Colon (tissue), 2 donors: ENCODE measurements around the gene LRRC74B.
"Not testable (repeated sequence)": the region's sequence is repeated elsewhere in the genome, so short reads cannot be mapped to it uniquely, and the experiment has no call there.

Source experiments
- FAIRE-seq: peaks from 2 replicates; lab custom pipeline; 2012; peaks lifted over from hg19 to GRCh38; lab: Jason Lieb, UNC
- donor health status: control.
- donor health status: control.

LRRC74B gene

GRCh38 chr22:21045585-21046294 lies at the start of gene LRRC74B:
TSS of gene LRRC74B (plus strand) at chr22:21045946. CDS start at chr22:21045987, 41 bp downstream.
- no peak for FAIRE-seq

- FAIRE-seq = no peak
Measured at GRCh38 chr22:20996031-20996410, 49.7 kb upstream of the LRRC74B start.

- FAIRE-seq = no peak
Measured at GRCh38 chr22:20996598-20997535, 48.9 kb upstream of the LRRC74B start.

DNA sequence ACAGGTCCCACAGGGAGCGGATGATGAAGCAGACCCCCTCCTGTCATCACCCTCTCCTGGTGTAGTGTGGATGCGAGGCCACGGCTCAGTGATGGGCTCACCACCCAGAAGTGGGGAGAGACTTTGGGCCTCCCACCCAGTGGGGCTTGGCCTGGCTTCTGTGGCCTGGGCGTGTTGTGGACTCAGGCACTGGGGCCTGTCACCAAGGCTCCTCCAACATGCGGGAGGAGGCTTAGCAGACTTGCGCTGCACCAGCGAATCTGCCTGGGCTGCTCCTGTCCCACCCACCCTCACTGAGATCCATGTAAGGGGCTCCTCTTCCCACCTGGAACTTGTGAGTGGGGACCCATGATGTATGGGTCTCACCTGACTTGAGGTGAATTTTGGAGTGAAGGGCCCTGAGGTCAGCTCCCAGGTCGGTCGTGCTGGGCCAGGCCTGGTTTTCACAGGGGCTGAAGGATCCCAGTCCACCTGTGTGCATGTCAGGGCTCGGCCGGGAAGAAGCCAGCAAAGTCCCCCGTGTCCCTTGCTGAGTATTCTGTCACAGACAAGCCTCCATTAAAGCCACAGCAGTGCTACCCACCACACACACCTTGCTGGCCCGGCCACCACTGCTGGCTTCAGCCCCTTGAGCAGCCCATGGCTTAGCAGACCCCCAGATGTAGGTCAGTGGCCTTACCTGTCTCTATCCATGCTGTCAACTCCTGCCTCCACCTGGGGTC lies 48.0 kb upstream of the LRRC74B start:
- no peak for FAIRE-seq

DNA sequence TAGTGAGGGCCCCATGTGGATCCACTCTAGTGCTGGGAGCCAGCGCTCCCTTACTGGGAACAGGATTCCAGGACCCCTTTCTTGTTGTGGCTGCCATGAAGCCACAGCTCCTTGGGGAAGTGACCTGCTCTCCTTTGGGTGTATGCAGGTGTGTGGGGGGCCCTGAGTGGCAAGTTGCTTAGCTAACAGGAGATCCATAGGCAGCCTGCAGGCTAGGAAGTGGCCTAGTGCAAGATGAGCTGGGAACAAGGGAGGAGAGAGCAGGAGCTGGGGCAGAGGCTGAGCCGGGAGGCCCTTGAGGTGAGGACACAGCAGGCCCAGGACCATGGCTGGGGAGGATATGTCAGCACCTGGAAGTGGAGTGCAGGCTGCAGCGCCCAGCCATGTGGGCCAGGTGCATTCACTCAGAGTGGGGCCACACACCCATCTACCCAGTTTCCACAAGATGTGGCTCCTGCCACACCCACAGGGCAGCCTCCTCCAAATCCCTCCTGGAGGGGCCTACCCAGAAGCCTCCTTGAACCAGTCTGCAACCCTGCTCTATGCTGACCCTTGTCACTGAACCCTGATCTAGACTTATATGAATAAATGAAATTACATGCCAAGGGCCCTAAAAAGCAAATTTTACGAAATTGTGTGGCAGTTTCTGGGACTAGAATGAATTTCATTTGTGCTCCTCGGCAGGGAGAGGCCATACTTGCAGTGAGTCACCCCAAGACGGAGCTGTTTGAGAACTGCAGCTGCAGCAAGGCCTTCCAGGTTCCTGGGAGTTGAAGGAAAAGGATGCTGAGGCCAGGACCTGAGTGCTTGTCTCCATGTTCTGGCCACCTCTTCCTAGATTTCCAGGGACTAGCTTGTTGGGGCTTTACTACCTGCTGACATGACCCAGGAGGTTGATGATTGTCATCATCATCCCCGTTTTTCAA lies 47.1 kb upstream of the LRRC74B start:
- no peak for FAIRE-seq

DNA sequence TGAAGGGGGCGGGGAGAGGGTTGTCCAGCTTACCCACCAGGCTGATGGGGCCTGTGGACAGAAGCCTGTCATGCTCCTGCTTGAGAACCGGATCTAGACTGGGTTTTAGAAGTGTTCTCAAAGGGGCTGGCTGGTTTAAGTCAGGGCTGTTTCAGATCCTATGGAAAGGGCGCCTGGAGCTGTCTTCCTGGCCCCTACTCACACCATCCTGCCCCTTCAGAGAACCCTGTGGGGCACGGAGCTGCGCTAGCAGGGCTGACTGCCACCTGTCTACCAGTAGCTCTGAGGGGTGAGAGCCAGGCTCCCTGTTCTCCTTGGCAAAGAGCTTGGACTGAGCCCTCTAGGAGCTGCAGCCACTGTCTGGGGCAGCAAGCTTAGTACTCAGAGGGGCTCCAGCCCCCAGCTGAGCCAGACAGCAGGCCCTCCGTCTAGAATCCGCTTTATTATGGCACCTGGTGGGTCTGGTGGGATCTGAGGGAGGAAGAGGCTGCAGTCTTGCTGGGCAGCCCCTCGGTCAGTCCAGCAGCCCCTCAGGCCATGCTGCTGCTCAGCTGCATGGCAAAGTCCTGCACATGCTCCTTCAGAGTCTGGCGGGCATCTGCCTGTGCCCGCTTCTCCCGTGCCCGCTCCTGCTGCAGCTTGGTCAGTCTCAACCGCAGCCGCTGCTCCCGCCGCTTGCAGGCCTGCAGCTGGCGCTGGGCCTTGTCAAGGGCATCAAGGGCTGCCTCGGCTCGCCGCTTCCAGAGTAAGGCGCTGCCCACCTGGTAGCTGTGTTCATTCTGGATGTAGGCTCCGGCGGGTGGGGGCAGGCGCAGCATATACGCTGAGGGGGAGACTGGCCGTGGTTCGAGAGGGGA lies 46.2 kb upstream of the LRRC74B start:
- FAIRE-seq = no peak

GRCh38 chr22:21000207-21000986 lies 45.3 kb upstream of the LRRC74B start:
- no peak for FAIRE-seq

- FAIRE-seq = no peak
Measured at GRCh38 chr22:21000987-21001600, 44.7 kb upstream of the LRRC74B start.

DNA sequence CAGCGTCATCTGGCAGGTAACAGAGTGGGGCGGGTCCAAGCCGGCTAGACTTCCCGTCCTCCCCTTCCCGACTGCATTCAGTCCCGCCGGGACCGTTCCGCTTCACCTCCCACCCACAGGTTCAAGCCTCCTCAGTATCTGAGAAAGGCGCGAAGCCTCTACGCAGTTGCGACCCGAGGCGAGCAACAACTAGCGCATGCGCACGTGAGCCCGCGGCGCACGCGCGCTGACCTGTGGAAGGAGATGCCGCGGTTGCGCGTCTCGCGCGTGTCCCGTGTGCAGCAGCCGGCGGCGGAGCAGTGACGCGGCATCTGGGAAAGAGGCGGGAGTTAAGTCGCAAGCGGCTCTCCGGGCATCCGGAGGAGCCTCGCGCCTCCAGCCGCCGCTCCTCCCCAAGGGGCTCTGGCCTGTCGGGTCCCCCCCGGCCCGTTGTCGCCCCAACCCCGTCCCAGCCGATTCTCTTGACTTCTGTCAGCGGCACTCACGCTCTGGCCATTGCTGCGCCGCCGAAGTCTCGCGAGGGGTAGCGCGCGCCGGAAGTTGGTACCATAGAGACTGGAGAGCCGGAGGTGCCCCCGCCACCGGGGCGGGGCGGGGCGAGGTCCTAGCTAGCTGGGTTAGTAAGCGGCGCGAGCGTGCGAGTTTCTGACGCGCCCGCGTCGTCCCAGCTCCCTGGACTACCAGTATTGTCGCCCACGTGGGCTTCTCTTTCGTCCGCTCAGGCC lies 44.0 kb upstream of the LRRC74B start, which contains the start of gene THAP7:
Gene THAP7 (minus strand): TSS at position 518 of the 725 bp plus-strand sequence. CDS start 207 bp downstream, at position 311.
- FAIRE-seq = no peak

- FAIRE-seq = no peak
Measured at GRCh38 chr22:21003782-21004181, 42.0 kb upstream of the LRRC74B start.

DNA sequence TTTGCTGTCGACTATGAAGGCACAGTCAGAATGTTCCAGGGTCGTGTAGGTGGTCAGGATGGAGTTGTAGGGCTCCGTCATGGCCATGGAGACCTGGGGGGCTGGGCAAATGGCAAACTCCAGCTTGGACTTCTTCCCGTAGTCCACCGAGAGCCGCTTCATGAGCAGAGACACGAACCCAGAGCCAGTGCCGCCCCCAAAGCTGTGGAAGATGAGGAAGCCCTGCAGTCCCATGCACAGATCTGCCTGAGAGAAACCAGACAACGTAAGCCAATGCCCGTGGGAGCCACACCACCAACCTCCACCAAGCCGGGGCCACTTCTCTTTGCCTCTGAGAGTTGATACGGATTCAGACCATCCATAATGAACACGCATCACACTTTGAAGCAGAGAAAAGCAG lies 36.5 kb upstream of the LRRC74B start:
- FAIRE-seq = not testable (repeated sequence)

DNA sequence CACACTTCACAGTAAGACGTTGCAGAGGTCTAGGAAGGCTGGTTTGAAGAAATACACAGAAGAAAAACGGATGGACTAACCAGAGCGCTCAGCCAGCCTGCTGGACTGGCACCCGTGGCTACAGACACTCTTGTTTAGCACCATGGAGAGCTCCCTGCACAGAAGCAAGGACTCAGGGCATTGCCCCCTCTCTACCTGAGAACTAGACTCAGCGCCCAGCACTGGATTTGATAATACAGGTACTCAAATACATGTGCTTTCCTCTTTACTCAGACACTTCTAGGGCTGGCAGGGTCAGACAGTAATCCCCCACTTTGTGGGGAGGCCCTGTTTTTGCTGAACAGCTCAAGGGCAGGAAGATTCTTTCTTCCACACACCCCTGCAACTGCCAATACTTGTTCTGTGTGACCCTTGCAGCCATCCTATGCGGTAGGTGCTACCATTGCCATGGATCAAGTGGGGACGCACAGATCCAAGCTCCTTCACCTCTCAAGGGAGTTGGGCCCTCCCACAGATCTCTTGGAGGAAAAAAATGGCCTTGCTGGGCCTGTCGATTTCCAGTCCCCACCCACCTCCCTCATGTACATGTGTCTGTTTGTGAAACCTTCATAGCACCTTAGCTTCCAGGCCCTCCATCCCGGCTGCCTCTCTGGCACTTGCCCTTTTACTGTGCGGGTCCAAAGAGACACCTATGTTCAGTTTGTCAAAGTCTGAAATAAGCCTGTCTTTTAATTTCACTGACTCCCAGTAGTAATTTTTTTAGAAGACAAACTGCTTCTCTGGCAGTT lies 35.9 kb upstream of the LRRC74B start:
- FAIRE-seq = no peak

DNA sequence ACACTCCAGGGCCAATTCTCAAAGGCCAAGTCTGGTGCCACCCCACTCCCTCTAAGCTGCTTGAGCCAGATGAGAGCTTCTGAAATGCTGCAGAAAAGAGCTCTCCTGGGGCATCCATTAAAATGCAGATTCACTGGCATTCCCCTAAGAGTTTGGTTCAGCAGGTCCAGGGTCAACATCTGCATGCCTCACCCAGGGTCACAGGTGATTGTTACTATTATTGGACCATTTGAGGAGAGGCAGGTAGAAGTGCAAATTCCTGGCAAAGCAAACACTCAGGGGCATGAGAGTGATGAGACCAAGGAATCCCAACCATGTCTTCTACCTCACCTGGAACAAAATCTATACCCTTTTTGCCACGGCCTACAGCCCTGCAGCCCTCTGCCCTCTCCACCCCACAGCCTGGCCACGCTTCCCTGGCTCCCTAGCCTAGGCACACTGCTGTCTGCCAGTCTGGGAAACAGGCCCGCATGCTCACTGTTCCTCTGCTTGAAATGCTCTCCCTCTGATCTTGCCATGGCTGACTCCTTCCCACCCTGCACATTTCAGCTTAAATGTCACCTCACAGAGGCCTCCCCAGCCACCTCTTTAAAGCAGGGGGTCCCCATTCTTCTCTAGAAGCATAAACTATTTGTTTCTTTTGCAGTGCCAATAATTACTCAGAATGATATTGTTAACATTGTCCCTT lies 35.2 kb upstream of the LRRC74B start:
- no peak for FAIRE-seq

DNA sequence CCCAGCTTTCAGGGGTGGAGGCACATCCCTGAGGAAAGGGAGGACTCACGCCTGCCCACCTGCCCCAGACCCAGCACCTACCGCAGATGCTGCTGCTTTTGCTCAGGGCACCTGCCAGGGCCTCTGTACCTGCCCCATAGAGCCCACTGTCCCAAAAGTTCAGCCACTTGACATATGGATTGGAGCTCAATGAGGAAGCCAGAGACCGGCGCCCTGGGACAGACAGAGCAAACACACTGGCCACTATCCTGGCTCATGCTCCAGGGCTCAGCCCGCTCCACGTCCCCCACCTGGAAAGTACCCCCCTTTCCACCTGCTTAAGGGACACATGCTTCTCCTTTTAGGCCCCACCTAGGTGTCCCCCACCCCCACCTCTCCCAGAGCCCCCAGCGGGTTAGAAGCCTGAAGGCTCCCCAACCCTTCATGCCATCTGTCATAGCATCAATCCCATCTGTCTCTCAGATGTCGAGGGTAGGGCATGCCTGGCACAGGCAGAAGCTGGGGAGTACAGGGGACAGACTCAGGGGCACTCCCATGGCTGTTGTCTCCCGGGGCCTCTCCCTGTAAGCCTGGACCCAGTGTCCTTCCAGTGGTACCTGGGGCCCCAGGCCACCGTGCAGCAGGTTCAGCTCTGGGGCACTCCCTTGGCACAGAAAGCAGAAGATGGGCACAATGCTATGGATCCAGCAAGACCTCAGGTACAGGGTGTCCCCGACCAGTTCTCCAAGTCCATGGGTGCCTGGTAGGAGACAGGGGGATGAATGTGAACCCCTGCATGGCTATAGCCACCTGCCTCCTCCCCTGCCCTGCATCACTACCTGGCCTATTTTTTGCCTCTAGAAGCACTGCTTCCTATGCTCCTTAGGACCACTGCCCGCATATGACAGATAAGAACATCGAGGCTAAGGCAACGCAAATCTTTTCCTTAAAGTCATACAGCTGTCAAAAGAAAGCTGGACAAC lies 33.0 kb upstream of the LRRC74B start:
- no peak for FAIRE-seq

DNA sequence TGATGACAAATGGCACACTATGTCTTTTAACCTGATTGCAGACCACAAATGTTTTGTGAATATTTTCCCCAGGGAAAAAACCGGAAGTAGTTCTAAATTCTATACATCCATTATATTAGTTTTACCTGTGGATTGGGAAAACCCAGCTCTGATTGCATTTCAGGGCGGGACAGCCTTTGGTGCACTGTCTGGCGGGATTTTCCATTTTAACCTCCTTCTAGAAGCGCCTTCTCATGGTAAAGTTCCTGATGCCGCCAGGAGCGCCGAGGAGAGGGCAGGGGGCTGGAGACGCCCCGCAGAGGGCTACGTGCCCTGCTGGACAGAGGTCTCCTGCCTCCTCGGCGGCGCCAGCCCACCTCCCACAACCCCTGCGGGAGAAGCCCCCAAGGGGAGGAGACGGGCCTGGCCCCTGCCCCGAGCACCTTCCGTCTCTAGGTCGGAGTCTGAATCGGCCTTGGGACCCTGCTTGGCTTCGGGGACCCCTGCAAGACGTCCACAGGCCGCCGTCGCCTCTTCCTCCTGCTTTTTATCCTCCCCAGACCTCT lies 32.0 kb upstream of the LRRC74B start:
- FAIRE-seq = no peak
